DMS79 (cell line): ENCODE data around the gene RNF43.

Experiments
- DNase-seq: peaks from one replicate; lab custom pipeline; 2025; lab: John Stamatoyannopoulos, UW

RNF43 gene

DNA sequence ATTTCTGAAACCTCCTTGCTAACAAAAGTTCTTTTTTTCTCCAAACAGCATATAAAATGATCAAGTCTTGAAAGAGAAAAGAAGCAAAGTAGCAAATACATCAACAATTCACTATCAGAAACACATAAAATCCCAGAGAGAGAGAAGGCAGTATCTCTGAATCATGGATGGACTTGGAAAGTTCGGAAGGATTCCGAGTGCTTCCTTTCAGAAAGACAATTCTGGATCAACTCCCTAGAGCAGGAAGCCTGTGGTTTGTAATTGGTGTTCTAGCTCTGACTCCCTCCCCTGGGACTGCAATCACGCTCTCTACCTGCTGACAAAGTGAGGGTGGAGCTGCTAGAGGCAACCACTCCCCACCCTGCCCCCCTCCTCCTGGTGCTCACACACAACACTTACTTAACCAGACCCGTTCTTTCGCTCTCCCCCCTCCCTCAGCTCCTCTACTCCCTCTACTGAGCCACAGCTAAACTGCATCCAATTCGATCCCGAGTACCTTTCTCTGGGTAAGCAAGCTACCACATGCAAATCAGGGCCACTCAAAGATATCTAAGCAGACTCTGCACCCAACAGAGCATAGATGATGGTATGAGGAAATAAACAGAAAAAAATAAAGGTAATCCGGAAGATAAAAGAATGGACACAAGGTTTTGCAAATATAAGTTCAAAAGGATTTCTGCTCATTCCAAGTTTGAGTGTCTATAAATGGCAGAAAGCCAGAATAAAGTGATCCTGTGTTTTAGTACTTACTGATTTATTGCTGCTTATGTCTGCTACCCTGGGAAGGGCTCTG lies at the start of gene RNF43:
Gene RNF43, minus strand, starts transcription at position 235 of the 793 bp plus-strand sequence. CDS start 1,957 bp downstream, outside the sequence.
- DNase-seq, result peak; percentile 91

DNA sequence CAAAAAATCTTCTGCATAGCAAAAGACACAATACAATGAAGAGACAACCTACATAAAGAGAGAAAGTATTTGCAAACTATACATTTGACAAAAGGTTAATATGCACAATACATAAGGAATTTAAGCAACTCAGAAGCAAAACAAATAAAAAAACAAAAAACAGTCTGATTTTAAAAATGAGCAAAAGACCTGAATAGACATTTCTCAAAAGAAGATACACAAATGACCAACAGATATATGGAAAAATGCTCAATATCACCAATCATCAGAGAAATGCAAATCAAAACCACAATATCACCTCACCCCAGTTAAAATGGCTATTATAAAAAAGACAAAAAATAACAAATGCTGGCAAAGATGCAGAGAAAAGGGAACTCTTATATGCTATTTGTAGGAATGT lies 38.2 kb upstream of the RNF43 start:
- no peak for DNase-seq

DNA sequence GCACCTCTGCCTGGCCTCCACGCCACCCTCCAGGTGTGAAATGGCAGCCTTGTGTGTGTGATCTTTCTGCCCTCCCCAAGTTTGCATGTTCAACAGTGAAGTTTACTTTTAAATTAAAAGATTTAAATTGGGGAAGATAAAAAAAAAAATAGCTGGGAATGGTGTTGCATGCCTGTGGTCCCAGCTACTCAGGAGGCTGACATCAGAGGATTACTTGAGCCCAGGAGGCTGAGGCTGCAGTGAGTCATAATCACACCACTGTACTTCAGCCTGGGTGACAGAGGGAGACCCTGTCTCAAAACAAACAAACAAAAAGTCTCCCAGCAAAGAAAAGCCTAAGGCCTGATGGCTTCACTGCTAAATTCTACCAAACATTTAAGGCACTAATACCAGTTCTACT lies 35.4 kb upstream of the RNF43 start:
- no peak for DNase-seq

DNA sequence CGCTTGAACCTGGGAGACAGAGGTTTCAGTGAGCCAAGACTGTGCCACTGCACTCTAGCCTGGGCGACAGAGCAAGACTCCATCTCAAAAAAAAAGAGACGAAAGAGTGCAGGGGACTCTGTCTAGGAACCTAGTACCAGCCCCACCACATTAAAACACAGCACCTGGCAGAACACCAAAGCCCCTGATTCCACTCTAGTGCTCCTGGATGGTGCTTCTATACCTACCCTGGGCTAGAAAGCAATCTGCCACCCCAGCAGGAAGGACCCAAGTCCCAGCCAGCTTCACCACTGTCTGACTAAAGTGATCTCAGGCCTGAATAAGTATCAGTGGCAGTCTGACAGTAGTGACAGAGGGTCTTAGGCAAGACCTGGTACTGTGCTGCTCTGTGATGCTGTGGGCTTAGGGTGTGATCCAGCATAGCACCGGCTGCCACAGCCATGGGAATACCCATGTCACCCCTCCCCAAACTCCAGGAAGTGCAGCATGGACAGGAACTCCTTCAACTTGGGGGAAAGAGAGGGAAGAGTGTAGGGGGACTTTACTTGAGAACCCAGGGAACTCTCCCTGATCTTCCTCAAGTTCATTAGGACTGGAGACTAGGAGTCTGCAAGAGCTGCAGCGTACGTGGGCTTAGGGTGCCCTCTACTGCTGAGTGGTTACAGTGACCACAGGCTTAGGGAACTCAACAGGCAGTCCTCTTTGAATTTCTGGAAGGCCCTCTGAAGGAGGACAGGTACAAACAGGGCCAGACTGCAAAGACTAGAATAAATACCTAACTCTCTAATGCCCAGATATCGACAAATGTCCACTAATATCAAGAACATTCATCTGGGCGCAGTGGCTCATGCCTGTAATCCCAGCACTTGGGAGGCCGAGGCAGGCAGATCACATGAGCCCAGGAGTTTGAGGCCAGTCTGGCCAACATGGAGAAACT lies 30.0 kb upstream of the RNF43 start:
- DNase-seq, result peak; percentile 17

DNA sequence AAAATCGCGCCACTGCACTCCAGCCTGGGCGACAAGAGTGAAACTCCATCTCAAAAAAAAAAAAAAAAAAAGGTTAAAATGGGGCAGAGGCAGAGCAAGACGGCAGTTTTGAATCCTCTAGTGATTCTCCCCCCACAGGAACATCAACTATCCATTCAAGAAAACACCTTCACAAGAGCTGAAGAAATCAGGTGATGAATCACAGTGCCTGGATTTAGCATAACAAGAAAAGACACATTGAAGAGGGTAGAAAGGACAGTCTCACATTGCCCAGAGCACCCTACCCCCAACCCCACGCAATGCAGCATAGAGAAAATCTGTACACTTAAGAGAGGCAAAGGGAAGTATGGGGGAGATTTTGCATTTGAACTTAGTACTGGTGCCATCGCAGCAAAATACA lies 28.8 kb upstream of the RNF43 start:
- no peak for DNase-seq

DNA sequence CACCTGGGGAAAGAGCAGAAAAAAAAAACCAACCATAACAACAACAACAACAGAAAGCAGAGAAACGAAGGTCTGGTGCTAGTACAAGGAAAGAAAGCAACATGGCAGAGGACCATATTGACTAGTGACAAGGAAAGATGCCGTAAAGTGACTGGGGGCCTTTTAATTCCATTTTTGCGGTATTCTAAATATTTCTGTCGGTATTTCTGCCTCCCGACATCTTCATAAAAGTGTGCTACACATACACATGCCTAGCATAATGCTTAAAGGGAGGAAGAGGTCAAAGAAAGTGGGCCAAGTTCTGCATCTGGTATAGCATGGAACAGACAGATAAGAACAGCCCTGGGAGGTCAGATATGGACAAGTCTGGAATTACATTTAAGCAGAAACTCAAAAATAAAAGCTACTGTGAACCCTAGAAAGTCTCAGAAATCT lies 19.5 kb upstream of the RNF43 start:
- no peak for DNase-seq

DNA sequence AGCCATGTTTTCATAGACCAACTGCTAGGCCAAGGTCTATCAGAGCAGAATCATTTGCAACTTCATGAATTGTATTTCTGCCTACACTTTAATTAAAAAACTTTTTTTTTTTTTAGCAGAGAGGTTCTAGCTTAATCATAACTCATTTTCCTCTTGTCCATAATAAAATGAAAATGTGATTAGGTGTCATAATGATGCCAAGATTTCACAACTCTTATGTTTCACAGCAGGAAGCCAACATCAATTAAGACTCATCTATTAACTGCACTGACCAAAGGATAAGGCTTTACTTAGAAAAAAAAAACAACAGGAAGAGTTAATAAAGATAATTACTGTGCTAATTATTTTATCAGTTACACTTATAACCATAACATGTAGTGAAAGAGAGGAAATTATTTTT lies 18.9 kb upstream of the RNF43 start:
- DNase-seq, result no peak

DNA sequence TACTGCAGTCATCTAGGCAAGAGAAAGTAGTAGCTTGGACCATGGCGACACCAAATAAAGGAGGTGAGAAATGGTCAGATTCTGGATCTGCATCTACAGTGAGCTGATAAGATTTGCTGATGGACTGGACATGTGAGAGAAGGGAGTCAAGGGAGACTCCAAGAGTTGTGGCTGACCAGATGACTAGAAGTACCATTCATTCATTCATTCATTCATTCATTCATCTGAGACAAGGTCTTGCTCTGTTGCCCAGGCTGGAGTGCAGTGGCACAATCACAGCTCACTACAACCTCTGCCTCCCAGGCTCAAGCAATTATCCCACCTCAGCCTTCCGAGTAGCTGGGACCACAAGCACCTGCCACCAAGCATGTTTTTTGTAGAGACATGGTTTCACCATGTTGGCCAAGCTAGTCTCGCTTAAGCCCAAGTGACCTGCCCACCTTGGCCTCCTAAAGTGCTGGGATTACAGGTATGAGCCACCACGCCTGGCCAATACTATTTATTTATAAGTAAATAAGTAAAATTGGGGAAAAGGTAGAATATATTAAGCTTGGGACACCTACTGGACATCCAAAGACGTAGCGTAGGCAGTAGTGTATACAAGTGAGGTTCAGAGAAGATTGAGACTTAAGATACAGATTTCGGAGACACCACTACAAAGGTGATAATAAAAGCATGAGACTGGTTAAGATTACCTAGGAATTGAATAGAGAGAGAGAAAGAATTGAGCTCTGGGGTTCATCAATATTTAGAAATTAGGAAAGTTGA lies 15.7 kb upstream of the RNF43 start:
- DNase-seq, result no peak

DNA sequence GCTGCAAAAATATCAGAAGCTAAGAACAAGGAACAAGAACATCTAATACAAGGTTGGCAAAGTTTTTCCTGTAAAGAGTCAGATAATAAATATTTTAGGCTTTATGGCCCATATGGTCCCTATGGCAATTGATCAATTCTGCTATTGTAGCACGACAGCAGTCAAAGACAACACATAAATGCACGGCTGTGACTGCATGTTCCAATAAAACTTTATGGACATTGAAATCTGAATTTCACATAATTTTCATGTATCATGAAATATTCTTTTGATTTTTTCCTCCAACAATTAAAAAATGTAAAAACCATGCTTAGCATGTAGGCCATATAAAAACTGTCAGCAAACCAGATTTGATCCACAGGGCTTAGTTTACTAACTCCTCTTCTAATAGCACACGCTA lies 10.5 kb upstream of the RNF43 start:
- DNase-seq, result no peak

DNA sequence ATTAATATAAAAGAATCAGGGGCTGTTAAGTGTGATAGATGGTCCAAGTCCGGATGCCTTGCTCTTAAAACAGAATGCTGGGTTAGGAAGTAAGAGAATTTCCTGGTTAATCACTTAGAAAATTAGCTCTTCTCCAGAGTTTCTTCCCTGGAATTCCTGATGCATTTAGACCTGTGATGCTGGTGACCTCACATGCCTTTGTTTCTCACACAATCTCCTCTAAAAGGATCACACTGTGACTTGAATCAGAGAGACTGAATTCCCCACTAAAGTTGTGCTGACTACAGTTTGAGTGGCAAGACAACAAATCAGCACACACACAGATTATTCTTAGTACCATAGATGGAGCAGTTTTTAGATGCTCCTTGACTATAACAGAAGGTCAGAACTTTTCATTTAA lies 4.4 kb upstream of the RNF43 start:
- no peak for DNase-seq

DNA sequence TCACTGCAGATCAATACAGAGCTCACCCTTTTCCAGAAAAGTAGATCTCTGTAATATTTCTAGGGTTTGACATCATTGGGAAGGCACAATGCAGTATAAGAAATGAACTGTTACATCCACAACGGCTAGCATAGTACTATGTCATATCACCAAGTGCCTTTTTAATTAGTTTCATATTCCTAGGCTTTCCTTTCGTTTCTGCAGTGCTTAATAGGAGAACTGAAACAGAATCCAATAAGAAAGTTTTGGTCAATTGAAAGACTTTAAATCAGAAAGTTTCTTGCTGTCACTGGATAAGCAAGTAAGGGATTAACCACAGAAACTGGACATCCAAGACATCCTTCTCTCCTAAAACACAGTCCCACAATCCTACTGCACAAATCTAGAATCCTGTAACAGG lies 3.5 kb upstream of the RNF43 start:
- no peak for DNase-seq

DNA sequence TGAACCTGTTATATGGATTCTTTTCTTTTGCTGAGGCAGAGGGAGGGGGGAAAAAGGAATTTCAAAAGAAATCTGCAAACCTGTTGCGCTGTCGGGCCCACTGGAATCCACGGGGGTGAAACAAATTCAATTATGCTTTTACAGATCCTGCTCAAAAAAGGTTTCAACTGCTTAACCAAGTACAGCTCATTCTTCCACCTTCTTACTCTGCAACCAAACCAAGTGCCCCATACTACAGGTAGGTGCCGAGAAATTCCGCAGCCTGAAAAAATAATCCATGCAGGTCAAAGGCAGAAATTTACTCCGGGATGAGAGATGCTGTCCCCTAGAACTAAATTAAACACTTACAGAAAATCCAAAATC lies 416 bp downstream of the RNF43 start:
- DNase-seq, result no peak

DNA sequence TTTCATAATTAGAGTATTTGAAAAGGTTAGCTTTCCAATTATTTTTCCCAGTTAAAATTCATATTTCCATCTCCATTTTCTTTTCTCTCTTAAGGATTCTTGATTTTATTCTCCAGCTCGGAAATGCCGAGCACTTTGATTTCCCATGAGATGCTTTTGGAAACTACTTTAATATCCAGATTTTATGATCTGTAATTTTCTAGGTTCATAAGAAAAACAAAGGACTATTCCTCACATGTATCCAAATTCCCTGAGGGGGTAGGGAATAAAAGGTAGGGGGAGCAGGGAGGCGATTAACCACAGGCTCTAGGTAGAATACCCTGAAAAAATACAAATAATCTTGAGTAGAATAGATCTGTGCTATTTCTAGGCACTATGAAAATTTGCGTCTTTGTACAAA lies 938 bp downstream of the RNF43 start:
- DNase-seq, result no peak

DNA sequence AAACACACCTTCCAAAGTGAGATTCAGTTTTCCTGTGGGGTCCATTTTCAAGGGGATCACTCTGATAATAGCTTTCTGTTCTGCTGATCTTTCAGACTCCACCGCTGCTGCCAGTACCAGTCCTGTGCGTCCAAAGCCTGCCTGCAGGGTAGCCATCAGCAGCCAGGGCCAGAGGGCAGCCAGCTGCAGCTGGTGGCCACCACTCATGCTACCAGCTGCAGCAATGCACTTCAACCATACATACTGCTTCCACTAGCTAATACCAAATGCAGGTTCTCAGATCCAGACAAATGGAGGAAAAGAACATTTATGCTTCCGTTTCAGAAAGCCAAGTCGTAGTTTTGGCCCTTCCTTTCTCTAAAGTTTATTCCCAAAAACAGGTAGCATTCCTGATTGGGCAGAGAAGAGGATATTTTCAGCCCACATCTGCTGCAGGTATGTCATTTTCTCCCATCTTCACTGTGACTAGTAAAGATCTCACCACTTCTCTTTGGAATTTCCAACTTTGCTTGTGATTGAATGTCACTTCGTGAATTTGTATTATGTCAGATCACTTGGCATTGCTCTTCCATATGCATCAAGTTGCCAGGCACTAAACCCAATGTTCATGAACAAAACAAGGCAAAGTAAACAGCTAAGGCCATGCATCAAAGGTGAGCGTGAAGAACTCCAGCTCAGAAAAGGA lies 1.8 kb downstream of the RNF43 start:
- peak; percentile 5 for DNase-seq

DNA sequence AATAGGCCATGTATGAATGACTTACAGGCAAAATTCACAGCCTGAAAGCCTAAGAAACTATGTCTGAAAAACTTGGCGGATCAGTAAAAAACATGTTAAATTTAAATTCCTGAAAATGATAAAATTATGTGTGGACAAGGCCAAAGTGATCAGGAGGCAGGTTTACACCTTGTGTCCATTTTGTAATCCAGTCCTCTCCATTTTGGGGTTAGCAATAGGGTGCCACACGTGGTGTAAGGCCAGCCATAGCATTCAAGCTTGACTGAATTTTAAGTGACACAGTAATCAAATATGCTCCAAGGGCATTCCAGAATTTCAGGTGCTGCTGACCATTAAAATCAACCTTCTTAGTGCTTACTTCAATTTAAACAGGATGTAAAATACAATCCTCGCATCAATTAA lies 2.7 kb downstream of the RNF43 start:
- peak; percentile 10 for DNase-seq

DNA sequence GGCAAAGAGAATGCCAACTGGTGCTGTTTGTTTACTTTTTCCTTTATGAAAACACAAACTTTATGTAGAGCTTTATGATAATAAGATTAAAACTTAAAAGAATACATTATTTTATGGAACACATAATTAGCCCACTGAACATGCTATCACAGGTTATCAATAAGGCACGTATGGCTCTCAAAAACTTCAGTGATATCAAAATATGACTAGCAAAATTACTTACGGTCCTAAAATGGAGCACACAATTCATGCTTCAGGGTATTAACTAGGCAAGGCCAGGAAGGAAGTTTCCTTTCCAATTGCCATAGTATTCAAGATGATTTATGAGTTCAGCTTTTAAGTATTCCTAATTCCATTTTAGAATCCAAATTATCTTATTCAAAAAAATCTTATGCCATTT lies 3.6 kb downstream of the RNF43 start:
- no peak for DNase-seq

DNA sequence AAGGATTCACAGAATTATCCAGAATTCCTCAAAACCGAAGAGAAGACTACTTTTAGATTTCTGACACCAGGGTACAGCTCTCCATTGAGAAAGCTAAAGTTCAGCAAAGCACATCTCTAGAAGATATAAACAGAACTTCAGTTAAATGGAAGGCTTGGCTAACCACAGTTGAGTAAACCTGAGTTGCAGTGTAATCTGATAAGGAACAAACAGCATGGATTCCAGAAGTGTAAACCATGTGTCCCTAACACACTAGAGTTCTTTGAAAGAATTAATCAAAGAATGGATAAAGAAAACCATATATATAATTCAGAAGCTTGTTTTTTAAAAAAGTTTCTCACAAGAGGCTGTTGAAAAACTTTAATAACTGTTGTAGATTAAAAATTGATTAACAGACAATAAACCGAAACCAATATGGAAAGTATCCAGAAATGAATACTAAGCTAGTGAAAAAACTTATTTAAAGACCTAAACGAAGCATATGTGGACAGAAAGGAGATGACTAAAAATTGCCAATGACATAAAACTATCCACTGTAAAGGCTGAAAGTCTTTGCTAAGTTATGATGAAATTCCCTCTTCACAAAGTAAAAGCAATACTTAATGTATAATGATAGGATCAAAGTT lies 4.3 kb downstream of the RNF43 start:
- DNase-seq, result no peak

DNA sequence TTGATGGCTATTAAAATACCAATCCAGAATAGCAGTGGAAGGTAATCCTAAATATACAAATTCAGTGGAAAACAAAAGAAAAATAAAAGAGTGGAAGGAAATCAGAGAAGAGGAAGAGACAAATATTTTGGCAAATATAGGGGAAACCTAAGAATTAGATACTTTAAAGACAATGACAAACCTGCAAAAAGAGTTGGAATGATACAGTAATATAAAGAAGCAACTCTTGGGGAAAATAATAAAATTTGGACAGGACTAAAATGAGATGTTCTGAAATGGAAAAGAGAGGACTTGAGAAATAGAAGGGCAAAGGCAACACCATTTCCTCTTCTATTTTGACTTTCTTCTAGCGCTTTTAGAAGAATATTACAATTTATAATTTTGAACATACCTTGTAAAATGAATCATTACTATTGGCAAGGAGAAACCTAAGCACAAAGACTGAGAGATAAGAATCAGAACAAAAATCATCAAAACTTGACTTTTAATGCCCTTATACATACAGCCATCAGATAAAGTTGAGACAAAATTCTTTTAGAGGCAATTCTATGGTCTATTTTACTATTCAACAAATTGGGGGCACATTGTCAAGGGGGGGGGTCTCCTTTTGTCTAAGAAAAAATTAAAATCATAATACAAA lies 5.2 kb downstream of the RNF43 start:
- DNase-seq, result no peak

DNA sequence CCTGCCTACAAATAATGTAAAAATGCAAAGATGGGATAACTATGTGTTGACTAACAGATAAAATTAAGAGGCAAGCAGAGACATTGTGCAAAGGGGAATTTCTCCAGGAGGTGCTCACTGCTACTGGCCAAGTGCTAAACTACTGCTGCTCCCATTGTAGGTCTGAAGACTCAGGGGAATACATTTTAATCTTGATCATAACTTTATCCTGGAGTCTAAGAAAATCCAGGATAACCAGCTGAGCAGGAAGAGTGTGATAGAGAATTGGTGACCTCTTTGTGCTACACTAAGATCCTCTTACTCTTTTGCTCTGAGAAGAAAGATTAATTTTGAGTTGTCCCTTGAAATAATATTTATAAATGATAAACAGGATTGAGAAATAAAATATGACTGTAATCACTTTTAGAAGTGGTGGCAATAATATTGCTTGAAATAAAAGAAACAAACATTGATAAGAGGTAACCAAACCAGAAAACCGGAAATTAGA lies 5.9 kb downstream of the RNF43 start:
- DNase-seq, result no peak

DNA sequence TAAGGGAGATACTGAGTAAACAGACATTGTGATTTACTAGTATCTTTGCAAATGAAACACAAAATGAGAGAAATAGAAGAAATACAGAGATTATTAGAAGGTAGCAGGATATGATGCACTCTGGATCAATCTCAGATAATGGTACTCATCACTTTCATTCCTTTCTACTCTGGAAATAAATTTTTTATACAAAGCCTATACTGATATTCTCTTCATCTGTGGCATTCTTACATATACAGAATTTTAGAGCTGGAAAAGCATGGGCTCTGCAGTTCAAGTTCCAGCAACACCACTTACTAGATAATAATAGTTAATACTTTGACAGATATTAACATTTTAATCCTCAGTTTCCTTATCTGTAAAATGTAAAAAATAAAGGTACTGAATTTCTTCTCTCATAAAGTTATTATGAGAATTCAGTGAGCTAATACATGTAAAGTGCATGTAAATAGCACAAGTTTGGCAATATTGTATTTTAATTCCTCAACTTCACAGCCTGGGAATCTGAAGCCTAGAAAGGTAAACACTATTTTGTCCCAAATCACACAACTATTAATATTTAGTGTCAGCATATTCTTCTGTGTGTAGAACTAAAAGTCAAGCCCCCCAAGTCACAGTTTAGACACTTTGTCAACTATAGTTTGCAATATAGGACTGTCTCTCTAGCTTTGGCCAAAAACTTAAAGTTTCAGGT lies 6.5 kb downstream of the RNF43 start:
- DNase-seq, result no peak
